ENCODE results near the gene DCK.
"Not testable (repeated sequence)": the region's sequence is repeated elsewhere in the genome, so short reads cannot be mapped to it uniquely, and the experiment has no call there.

DCK gene

GRCh38 chr4:70999639-71000038 is 6.2 kb downstream of the DCK start:
- DNase-seq (ENCODE audit: low read depth in 2 of 3, low spot score in 2 of 3): not testable (repeated sequence)

DNA sequence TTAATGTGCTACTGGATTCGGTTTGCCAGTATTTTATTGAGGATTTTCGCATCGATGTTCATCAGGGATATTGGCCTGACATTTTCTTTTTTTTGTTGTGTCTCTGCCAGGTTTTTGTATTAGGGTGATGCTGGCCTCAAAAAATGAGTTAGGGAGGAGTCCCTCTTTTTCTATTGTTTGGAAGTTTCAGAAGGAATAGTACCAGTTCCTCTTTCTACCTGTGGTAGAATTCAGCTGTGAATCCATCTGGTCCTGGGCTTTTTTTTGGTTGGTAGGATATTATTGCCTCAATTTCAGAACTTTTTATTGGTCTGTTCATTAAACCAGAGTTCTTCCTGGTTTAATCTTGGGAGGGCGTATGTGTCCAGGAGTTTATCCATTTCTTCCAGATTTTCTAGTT is 7.9 kb downstream of the DCK start:
- not testable (repeated sequence) for DNase-seq (ENCODE audit: low read depth in 2 of 3, low spot score in 2 of 3)

- DNase-seq (ENCODE audit: low read depth in 2 of 3, low spot score in 2 of 3): no peak
These were observed 10.9 kb downstream of the DCK start for GRCh38 chr4:71004281-71004851.

GRCh38 chr4:71005025-71005424 is 11.6 kb downstream of the DCK start:
- not testable (repeated sequence) for DNase-seq (ENCODE audit: low read depth in 2 of 3, low spot score in 2 of 3)

DNA sequence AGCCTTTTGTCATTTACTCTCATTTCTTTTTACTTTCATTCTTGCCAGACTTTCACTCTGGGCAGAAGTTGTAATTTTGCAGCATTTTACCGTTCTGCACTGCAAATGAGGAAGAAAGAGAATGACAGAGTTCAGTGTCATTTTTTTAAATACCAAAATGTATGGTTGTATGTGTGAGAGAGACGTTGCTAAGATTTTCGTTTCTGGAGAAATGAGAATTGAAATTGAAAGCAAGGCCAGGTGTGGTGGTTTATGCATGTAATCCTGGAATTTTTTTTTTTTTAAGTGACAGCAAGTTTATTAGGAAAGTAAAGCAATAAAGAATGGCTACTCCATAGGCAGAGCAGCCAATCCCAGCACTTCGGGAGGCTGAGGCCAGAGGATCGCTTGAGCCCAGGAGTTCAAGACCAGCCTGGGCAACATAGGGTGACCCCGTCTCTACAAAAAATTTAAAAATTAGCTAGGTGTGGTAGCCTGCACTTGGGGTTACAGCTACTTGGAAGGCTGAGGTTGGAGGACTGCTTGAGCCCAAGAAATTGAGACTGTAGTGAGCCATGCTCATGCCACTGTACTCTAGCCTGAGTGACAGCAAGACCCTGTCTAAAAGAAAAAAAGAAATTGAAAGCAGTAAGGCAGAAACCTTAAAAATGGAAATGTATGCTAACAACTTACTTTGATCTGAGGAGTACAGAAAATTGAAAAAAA is 12.9 kb downstream of the DCK start:
- no peak for DNase-seq (ENCODE audit: low read depth in 2 of 3, low spot score in 2 of 3)

DNA sequence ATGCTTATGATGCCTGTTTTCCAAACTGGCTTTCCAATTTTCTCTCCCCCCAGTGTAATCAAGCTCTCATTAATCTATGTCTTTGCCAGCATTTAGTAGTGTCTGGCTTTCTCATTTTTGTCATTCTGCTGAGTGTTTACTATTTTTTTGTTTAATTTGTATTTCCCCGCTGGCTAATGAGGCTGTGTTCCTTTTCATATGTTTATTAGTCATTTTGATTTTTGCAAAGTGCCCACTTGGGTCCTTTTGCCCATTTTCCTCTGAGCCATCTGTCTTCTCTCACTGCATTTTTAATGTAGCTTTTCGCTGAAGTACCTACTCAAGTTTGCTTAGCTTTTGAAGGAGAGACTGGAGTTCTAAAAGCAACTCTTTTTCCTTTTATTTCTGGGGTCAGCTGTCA is 14.7 kb downstream of the DCK start:
- DNase-seq (ENCODE audit: low read depth in 2 of 3, low spot score in 2 of 3): no peak

GRCh38 chr4:71009086-71009485 is 15.6 kb downstream of the DCK start:
- no peak for DNase-seq (ENCODE audit: low read depth in 2 of 3, low spot score in 2 of 3)

- no peak for DNase-seq (ENCODE audit: low read depth in 2 of 3, low spot score in 2 of 3)
These were observed 16.6 kb downstream of the DCK start for GRCh38 chr4:71009890-71010588.

GRCh38 chr4:71011451-71011850 is 18.0 kb downstream of the DCK start:
- DNase-seq (ENCODE audit: low read depth in 2 of 3, low spot score in 2 of 3): no peak

GRCh38 chr4:71017391-71017790 is 23.9 kb downstream of the DCK start:
- DNase-seq (ENCODE audit: low read depth in 2 of 3, low spot score in 2 of 3): not testable (repeated sequence)

GRCh38 chr4:71020611-71021010 is 27.2 kb downstream of the DCK start:
- no peak for DNase-seq (ENCODE audit: low read depth in 2 of 3, low spot score in 2 of 3)

GRCh38 chr4:71025654-71026053 is 32.2 kb downstream of the DCK start:
- no peak for DNase-seq (ENCODE audit: low read depth in 2 of 3, low spot score in 2 of 3)

DNA sequence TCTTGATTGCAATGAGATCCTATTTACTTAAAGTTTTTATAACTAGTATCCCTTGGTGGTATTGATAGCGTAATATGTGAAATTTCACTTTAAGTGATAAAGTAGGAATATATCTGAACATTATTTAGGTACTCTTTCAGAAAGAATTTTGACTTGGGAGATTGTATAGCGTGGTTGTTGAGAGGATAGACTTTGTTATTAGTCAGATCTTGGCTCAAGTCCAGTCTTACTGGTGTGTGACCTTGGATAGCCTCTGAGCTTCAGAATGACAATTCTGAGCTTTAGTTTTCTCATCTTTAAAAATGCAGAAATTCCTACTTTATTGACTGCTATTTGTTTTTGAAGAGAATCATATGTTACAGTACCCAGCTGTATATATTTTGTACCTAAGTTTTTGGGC is 32.6 kb downstream of the DCK start:
- DNase-seq (ENCODE audit: low read depth in 2 of 3, low spot score in 2 of 3): no peak

GRCh38 chr4:71027611-71028010 is 34.2 kb downstream of the DCK start:
- DNase-seq (ENCODE audit: low read depth in 2 of 3, low spot score in 2 of 3): no peak

DNA sequence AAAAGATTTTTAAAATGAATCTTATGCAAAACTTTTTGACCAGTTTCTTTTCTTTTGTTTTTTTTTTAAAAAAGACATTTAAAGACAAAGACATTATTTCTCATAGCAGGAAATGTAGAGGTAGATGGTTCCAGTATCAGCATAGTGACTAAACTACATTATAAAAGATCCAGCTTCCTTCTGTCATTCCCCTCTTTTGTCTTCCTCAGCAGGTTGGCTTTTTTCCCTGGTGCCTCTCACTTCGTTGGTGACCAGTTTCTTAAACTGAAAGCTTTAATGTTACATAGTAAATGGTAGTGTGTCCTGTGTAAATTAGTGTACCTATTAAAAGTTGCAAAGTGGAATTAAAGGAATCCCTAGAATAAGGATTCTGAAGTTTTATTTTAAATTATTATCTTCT is 36.1 kb downstream of the DCK start:
- DNase-seq (ENCODE audit: low read depth in 2 of 3, low spot score in 2 of 3): no peak

- DNase-seq (ENCODE audit: low read depth in 2 of 3, low spot score in 2 of 3): not testable (repeated sequence)
These were observed 38.7 kb downstream of the DCK start for GRCh38 chr4:71032106-71032505.

- no peak for DNase-seq (ENCODE audit: low read depth in 2 of 3, low spot score in 2 of 3)
These were observed 51.8 kb downstream of the DCK start for GRCh38 chr4:71045256-71045655.

DNA sequence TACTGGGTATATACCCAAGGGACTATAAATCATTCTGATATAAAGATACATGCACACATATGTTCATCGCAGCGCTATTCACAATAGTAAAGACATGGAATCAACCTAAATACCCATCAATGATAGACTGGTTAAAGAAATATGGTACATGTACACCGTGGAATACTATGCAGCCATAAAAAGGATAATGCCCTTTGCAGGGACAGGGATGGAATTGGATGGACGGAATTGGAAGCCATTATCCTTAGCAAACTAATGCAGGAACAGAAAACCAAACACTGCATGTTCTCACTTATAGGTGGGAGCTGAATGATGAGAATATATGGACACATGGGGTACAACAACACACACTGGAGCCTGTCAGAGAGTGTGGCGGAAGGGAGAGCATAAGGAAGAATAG is 55.9 kb downstream of the DCK start:
- DNase-seq (ENCODE audit: low read depth in 2 of 3, low spot score in 2 of 3): no peak

GRCh38 chr4:71050809-71051208 is 57.4 kb downstream of the DCK start:
- DNase-seq (ENCODE audit: low read depth in 2 of 3, low spot score in 2 of 3): no peak

- DNase-seq (ENCODE audit: low read depth in 2 of 3, low spot score in 2 of 3): no peak
These were observed 58.6 kb downstream of the DCK start for GRCh38 chr4:71052034-71052433.

DNA sequence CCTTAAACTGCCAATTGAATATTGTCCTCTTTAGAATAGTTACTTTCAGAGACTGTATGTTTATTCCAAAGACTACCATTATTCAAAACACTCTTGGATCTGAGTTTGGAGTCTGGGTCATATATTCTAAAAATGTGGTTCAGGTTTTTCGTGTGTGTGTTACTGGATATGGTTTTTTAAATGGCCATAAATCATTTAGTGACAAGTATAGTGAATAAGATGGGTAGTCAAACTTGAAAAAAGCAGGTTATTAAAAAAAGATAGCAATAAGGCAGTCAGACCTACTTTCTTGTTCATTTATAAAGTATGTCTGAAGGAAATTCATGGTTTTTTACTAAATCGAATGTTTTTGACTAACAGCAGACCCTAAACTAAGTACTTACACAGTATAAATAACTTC is 59.3 kb downstream of the DCK start:
- DNase-seq (ENCODE audit: low read depth in 2 of 3, low spot score in 2 of 3): no peak

DNA sequence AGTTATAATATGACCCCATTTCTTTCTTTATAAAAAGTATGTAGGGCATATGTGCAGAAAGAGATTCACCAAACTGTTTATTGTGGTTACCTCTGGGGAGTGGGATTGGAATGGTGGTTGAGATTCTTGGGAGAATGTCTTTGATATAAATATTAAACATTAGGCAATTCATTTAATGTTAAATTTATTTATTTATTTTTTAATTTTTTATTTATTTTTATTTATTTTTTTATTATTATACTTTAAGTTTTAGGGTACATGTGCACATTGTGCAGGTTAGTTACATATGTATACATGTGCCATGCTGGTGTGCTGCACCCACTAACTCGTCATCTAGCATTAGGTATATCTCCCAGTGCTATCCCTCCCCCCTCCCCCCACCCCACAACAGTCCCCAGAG is 60.2 kb downstream of the DCK start:
- not testable (repeated sequence) for DNase-seq (ENCODE audit: low read depth in 2 of 3, low spot score in 2 of 3)

All from activated CD8-positive, alpha-beta memory T cell treated with anti-CD3 and anti-CD28 coated beads for 48 hours (primary cell).